ENCODE results near the gene PLA2G5.
A peak's percentile ranks its signal among the peaks of the same experiment; 100 is the strongest.

PLA2G5 gene

DNA sequence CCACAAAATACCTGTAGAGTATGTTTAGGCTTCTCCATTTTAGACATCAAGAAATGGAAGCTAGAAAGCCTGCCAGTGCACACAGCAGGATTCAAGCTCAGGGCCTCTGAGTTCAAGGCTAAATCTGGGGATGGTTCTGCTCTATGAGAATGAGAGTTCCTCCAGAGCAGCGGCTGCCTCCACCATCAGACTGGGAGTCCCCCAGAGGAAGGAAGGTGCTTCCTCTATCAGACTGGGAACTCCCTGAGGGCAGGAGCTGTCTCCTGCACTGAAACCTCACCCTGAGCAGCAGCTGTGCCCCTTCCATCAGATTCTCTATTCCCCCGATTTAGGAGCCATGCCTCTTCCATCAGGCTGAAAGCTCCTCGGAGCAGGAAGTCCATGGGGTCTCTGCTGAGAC is 20.1 kb downstream of the PLA2G5 start:
- DNase-seq (ENCODE audit: low read depth) = no peak

DNA sequence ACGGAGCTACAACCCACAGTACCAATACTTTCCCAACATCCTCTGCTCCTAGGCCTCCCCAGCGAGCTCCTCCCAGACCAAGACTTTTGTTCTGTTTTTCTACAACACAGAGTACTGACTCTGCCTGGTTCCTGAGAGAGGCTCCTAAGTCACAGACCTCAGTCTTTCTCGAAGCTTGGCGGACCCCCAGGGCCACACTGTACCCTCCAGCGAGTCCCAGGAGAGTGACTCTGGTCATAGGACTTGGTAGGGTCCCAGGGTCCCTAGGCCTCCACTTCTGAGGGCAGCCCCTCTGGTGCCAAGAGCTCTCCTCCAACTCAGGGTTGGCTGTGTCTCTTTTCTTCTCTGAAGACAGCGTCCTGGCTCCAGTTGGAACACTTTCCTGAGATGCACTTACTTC is 20.6 kb downstream of the PLA2G5 start:
- no peak for DNase-seq (ENCODE audit: low read depth)

DNA sequence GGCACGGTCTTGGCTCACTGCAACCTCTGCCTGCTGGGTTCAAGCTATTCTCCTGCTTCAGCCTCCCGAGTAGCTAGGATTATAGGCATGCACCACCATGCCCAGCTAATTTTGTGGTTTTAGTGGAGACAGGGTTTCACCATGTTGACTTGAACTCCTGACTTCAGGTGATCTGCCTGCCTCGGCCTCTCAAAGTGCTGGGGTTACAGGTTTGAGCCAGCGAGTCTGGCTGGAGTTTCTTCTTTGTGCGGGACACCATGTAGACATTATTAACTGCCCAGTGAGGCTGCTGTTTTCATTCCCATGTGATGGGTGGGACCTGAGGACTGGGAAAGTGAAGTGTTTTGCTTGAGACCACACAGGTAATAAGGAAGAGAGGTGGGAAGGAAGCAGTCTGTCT is 23.3 kb downstream of the PLA2G5 start:
- DNase-seq (ENCODE audit: low read depth) = no peak

DNA sequence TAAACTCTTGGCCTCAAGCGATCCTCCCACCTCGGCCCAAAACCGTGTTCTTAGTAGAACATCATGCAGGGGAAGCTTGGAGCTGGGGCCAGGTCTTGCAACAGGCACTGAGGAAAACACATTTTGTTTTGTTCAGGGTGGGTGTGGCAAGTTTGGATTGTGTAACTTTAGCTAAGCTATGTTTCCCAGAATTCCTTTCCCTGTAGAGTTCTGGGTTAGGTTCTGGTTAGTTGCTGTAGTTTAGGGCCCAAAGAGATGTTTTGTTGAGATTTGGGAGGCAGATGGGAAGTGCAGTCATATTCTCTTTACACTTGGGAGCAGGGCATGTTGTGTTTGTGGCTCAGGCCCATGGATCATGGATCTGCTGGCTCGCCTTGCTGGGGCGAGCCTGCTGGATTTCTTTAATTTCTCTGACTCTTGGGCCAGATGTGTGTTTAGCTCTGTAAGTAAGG is 24.0 kb downstream of the PLA2G5 start:
- peak; percentile 36 for DNase-seq (ENCODE audit: low read depth)

DNA sequence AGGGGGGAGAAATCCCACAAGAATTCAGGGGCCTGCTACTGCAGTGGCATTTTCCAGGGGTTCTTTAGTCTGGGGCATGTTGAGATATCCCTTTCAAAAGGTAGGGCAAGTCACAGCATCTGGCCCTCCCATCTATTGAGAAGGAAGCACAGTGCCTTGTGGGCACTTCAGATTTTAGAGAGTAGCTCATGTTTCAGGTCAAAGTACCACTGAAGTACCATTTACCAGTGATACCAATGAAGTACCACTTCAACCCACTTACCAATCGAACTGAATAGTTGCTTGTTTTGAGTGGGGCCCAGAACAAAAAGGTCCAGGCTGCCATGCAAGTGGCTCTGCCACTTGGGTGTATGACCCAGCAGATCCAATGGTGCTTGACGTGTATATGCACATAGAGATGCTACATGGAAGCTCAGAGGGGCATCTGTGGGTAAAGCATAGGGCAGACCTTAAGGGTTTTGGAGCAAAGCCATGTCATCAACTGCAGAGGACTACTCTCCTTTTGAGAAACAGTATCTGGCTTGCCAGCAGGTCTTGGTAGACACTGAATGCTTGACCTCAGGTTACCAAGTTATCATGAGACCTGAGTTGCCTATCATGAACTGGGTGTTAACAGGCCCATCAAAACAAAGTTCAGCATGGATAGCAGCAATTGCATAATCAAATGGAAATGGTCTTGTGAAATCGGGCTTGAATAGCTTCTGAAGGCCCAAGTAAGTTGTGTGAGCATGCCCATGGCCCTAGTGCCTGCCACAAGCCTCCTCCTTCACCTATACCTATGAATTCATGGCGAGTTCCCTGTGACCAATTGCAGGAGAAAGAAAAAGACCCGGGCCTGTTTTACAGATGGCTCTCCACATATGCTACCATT is 25.8 kb downstream of the PLA2G5 start:
- DNase-seq (ENCODE audit: low read depth) = no peak

DNA sequence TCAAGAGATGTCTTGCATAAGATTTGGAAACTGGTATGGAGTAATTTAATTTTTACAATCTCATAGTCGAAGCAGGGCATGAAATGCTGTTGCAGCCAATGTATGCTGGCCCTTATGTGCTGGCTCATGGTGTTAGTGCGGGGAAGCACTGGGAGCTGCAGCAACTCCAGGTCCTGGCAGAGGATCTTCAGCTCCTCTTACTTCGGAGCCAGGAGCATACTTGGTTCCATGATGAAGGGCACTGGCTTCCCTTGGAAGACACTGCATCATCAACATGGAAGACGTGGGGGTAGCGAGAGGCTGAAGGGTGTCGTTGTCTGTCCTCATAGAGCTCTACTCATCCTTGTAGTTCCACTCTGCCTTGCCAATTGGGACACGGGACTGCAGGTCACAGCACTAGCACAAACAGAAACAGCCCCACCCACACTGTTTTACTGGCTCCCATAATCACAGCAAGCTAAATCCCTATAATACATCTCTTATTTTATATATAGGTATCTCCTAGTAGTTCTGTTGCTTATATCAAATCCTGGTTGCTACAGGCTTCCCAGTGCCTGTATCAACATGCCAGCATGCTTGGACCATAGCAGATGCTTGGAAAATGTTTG is 26.9 kb downstream of the PLA2G5 start:
- no peak for DNase-seq (ENCODE audit: low read depth)

DNA sequence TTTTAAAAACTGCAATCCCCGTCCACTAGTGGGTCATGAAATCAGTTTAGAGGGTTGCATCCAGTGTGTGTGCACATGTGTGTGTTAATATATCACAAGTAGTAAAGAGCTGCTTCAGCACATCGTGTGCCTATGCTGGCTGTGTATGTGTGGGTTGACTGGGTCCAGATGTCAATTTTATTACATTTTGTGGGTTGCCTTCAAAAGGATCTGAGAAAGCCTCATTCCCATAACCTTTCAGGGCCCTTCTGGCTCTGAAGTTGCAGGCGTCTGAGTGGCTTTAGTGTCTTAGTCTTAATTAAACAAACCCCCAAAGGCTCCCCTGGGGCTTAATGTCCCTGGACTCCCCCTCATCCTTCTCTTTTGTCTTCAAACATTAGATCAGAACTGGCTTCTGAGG is 29.5 kb downstream of the PLA2G5 start:
- no peak for DNase-seq (ENCODE audit: low read depth)

DNA sequence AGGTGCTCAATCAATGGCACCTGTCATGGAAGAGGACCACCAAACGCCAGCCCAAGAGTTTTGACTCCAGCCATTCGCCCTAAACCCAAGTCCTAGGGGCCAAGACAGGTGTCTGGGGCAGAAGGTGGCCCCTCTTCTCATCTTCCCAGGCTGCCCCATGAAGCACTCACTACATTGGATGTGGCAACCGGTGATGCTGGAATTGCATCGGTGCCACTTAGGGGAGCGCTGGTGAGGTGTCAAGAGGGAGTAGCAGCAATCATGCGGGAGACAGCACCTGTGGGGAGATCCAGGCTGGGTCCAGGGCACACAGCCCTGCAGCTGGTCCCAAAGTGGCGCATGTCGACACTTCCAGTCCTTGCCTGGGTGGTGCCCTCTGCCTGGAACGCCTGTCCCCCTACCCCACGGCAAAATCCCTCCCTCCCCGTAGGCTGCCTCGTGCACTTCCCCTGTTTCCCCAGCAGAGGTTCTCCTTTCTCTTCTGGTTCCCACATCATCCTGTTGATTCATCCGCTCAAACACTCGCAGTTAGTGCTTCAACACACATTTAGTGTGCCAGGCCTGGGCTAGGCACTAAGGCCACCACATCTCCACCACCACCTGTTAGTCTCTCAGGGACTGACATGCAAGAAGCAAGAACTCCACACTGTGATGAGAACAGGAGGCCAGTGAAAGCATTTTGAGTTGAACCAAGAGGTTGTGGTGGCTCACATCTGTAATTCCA is 30.8 kb downstream of the PLA2G5 start:
- DNase-seq (ENCODE audit: low read depth) = peak; percentile 45

DNA sequence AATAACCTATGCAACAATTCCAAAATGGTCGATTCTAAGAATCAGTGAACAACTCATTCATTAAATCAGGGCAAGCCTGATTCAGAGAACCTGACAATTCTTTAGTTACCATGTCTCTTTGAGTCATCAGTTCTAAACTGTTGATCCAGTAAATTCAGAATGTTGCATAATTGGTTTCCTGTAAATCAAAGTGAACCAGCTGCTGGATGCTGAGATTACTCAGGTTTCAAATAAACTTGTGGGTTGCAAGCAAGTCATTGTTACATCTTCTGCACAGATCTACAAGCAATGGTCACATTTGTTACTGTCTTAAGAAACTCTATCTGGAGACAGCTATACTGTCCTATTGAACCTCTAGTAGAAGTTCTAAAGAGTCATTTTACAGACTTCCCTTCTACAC is 32.9 kb downstream of the PLA2G5 start:
- peak; percentile 78 for DNase-seq (ENCODE audit: low read depth)

DNA sequence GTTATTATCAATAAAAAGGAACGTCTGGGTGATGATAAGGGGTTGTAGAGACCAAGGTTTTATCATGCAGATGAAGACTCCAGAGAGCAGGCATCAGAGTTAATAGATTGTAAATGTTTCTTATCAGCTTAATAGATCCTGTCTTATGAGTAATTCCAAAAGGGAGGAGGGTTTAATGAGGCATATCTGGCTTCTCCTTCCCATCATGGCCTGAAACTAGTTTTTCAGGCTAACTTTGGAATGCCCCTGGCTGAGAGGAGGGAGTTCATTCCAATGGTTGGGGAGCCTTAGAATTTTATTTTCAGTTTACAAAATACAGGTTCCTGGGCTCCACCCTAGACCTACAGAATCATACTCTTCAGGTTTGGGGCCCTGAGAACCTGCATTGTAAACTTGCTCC is 35.9 kb downstream of the PLA2G5 start:
- no peak for DNase-seq (ENCODE audit: low read depth)

DNA sequence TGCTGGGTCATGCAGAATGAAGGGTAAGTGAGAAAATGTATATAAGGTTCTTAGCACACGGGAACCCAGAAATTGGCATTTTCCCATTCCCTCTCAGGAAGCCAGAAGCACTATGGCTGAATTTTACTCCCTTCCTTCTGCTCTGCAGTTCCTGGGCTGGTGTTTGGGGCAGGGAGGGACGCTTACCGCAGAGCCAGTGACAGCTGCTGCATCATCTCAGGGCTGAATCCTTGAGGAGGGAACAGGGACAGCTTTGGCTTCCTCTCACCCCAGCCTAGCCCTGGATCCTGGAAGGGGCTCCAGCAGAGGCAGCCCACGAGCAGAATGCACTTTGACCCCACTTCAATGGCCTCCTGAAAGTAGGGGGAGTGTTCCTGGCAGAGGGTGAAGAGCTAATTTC is 37.4 kb downstream of the PLA2G5 start:
- DNase-seq (ENCODE audit: low read depth) = no peak

DNA sequence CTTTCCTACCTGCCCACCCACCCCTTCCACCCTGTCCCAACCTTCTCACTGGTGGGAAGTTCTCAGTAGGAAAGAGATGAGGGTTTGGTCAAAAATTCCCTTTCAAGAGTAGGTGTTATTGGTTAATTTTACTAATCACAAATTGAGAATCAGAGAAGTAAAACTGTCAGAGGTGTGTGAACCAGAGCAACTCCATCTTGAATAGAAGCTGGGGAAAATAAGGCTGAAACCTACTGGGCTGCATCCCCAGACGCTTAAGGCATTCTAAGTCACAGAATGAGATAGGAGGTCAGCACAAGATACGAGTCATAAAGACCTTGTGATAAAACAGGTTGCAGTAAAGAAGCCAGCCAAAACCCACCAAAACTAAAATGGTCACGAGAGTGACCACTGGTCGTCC is 37.8 kb downstream of the PLA2G5 start:
- no peak for DNase-seq (ENCODE audit: low read depth)

DNA sequence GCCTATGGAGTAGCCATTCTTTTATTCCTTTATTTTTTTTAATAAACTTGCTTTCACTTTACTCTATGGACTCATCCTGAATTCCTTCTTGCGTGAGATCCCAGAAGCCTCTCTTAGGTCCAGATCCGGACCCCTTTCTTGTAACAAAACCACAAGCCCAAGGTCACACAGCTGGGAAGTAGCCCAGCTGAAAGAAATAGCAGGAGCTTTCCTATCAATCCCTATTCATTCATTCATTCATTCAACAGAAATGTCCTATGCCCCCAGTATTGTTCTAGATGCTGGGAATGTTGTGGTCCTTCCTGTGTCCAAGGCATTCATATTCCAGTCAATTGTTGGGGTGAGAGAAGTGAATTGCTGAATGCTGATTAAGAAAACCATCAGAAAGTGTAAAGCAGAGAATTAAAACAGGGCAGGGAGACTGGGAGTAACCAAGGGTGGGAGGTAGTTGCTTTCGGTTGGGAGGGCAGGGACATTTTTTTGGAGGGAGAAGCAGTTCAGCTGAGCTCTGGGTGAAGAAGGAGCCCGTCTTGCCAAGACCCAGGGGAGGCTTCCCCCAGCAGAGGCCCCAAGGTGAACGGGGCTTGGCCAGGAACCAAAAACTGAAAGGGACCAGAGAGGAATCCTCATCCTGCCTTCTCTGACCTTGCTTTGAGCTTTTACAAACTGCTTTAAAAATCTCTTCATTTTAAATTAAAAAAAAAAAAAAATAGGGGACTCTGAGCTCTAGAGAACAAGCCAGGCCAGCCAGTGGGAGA is 38.6 kb downstream of the PLA2G5 start:
- no peak for DNase-seq (ENCODE audit: low read depth)

DNA sequence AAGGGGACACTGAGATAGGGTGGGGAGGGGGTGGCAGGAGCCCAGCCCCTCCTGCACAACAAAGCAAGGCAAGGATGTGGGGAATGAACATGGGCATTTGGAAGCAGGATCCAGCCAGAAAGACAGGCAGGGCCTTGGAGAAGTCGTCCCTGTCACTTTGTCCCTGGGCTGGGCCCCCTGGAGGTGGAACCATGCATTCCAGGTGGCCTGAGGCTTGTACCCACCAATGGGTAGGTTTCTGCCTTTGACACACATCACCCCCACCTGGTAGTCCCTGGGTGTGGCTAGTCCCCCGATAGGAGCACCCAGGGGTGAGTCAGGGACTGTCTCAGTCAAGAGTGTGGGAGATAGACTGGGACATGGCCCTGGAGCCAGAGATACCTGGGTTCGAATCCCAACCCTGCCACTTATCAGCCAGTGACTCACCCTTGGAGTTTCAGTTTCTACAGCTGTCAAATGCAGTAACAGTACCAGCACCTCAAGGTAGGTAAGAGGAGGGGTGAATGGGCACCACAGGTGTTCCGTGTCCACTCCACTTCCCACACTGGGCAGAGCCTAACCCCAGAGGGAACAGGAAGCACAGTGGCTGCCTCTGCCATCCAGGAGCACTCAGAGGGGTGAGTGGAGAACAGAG is 39.3 kb downstream of the PLA2G5 start:
- DNase-seq (ENCODE audit: low read depth) = no peak

DNA sequence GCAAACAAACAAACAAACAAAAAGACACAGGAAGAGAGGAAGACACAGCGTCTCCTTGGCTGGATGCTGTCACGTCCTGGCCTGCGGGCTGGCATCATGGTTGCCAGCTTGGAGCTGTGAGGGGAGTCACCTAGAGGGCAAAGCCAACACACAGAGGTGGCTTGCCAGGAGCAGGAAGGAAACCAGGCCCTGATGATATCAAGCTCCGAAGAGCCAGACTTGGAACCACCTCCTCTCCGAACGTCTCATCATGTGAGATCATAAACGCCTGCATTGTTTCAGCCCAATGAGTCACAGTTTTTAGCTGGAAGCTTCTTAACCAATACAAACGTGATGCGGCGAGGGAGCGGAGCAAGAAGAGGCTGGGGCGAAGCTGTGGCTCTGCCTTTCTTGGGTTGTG is 40.7 kb downstream of the PLA2G5 start:
- DNase-seq (ENCODE audit: low read depth) = peak; percentile 56

DNA sequence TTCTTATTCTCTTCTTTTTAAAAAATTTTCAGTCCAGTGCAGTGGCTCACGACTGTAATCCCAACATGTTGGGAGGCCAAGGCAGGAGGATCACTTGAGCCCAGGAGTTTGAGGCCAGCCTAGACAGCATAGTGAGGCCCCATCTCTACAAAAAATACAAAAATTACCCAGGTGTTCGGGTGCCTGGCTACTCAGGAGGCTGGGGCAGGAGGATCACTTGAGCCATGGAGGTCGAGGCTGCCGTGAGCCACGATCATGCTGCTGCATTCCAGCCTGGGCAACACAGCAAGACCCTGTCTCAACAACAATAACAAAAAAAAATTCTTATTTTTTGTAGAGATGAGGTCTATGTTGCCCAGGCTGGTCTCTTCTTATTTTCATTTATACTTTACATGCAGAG is 41.5 kb downstream of the PLA2G5 start:
- no peak for DNase-seq (ENCODE audit: low read depth)

DNA sequence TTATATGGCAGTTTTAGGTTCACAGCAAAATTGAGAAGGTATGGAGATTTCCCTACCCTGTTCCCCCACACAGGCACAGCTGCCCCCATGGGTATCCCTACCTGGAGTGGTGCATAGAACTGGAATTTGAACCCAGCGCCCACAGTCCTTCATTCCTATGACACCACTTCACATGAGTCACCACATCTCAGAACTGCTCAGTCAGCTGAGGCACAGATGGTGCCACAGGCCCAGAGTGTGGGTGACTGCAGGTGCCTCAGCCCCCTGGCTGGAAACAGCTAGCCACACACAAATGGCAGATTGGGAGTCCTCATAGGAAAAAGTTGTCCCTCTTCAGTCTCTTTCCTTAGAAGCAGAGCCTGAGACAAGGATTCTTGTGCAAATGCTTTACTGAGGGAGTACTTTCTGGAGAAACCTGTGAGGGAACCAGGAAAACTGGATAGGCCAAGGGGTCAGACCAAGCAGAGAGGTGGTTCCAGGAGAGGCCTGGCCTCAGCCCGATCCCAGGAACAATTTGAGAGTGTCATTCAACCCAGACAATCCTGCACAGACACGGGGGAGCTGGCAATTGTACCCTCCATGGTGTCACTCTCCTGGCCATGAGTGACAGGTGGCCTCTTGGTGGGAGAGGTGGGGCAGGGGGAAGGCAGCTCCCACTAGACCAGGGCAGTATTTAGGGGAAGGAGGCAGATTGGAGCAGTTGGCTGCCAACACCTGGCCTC is 42.4 kb downstream of the PLA2G5 start:
- no peak for DNase-seq (ENCODE audit: low read depth)

DNA sequence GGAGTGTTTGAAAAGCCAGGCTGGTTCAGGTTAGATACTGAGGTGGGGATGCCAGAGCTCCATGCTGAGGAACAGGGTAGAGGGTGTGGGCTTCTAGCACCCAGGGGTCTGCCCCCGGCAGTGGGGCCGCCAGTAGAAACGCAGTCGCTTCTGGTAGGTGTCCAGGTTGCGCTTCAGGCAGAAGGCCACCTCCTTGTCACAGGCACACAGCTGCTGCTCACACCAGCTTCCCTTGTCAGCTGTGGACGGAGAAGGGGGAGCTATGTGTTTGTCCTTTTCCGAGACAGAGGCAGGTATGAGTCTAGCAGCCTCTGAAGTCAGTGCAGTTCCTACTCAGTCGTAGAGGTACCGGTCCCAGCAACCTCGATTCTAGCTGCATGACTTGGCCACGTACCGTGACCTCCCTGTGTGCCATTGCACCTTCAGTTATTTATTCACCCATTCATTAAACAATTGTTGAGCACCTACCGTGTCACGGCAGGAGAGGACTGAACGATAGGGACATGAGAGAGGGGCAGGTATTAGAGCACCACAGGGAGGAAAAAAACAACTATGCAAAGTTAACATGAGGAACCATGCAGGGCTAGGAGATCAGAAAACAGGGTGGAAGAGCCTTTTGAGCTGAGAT is 44.1 kb downstream of the PLA2G5 start:
- no peak for DNase-seq (ENCODE audit: low read depth)

DNA sequence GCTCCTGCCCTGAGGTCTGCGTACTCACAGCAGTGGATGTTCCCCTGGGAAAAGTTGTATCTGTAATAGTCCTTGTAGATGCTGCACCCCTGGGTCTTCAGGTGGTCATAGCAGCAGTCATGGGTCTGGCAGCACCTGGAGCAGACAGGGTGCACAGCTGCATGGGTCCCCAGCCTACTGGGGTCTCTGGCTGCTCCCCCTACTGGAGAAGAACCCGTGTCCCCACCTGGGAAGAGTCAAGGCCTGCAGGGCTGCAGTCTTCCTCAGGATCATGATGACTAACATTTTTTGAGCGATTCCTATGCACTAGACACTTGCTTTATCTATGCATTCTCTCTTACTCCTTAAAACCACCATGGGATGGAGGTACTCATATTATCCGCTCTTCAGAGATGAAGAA is 45.5 kb downstream of the PLA2G5 start:
- DNase-seq (ENCODE audit: low read depth) = no peak

DNA sequence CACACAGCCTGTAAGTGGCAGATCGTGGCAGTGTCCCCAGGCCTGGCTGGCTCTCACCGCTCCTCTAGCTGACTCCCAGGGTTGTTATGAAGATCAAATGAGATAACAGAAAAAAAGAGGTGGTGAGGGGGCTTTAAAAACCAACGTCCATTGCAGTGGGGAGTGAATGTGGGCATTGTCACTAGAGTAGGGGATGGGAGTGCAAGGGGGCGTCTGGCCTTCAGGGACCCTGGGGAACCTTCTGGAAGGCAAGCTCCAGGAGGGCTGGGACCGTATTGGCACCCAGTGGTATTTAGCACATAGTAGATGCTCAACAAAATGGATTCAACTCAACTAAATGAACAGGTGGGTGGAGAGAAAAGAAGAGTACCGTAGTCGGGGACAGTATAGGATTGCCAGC is 45.9 kb downstream of the PLA2G5 start:
- DNase-seq (ENCODE audit: low read depth) = no peak

DNA sequence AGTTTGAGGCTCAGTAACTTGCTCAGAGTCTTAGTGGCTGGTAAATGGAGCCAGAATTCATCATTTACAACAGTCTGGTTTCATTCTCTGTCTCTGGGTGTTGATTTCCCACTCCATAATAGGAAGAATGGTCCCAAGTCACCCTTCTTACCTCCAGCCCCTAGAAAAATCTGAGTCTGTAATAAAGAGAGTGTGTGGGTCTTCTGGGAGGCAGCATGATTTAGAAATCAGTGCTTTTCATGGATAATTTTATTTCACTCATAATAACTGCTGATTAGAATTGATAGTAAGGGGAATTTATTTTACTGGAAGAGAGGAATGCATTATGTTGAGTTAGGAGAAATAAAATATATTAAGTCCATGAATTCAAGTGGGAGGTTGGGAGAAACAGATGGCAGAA is 47.2 kb downstream of the PLA2G5 start:
- no peak for DNase-seq (ENCODE audit: low read depth)

Measured in stromal cell of bone marrow (primary cell).